Hematopoietic multipotent progenitor cell treated with erythropoietin and hydrocortisone succinate and interleukin-3 and kit ligand, for 4 days (in vitro differentiated cells): Measurements from ENCODE around the gene LGALS7.

ENCODE experiments used
- DNase-seq: peaks from one replicate; pipeline ENCODE4 v3.0.0-alpha.2; 2015

LGALS7 gene

GRCh38 chr19:38725469-38726283, 47.6 kb downstream of the LGALS7 start:
- DNase-seq, result no peak

- DNase-seq, result no peak
Observed at GRCh38 chr19:38723990-38724854, 49.1 kb downstream of the LGALS7 start.

- DNase-seq, result no peak
Observed at GRCh38 chr19:38723606-38723965, 49.7 kb downstream of the LGALS7 start.

- DNase-seq, result no peak
Observed at GRCh38 chr19:38722947-38723605, 50.2 kb downstream of the LGALS7 start.

- DNase-seq, result no peak
Observed at GRCh38 chr19:38721979-38722773, 51.1 kb downstream of the LGALS7 start.

GRCh38 chr19:38721496-38721895, 51.8 kb downstream of the LGALS7 start:
- no peak for DNase-seq
